EH (cell line): ENCODE results near the gene PDZD8.

Source experiments
- DNase-seq: peaks from one replicate; pipeline ENCODE4 v3.0.0-alpha.2; 2015; ENCODE audit warnings: low read depth

PDZD8 gene

GRCh38 chr10:117375360-117376178 lies at the start of gene PDZD8:
Gene PDZD8 (minus strand): TSS chr10:117375440. CDS start chr10:117375227, 213 bp downstream.
- DNase-seq = peak; percentile 92

- DNase-seq = no peak
Measured at GRCh38 chr10:117424171-117424570, 48.9 kb upstream of the PDZD8 start.

- DNase-seq = no peak
Measured at GRCh38 chr10:117421985-117422384, 46.7 kb upstream of the PDZD8 start.

- DNase-seq = no peak
Measured at GRCh38 chr10:117420768-117421167, 45.5 kb upstream of the PDZD8 start.

- peak; percentile 43 for DNase-seq
Measured at GRCh38 chr10:117419921-117420320, 44.7 kb upstream of the PDZD8 start.

- no peak for DNase-seq
Measured at GRCh38 chr10:117419159-117419558, 43.9 kb upstream of the PDZD8 start.

- DNase-seq = no peak
Measured at GRCh38 chr10:117418121-117418520, 42.9 kb upstream of the PDZD8 start.

GRCh38 chr10:117417196-117417595 lies 42.0 kb upstream of the PDZD8 start:
- DNase-seq = no peak

- peak; percentile 39 for DNase-seq
Measured at GRCh38 chr10:117413928-117414618, 38.8 kb upstream of the PDZD8 start.

GRCh38 chr10:117412469-117413010 lies 37.3 kb upstream of the PDZD8 start:
- DNase-seq = no peak

- DNase-seq = no peak
Measured at GRCh38 chr10:117411479-117412399, 36.5 kb upstream of the PDZD8 start.

GRCh38 chr10:117410557-117410956 lies 35.3 kb upstream of the PDZD8 start:
- no peak for DNase-seq

- DNase-seq = no peak
Measured at GRCh38 chr10:117409549-117410305, 34.5 kb upstream of the PDZD8 start.

- no peak for DNase-seq
Measured at GRCh38 chr10:117408436-117409384, 33.5 kb upstream of the PDZD8 start.

- DNase-seq = no peak
Measured at GRCh38 chr10:117405730-117406129, 30.5 kb upstream of the PDZD8 start.

GRCh38 chr10:117400329-117400728 lies 25.1 kb upstream of the PDZD8 start:
- DNase-seq = no peak

- no peak for DNase-seq
Measured at GRCh38 chr10:117399341-117400196, 24.3 kb upstream of the PDZD8 start.

- DNase-seq = no peak
Measured at GRCh38 chr10:117398029-117398428, 22.8 kb upstream of the PDZD8 start.
